GM21528 (cell line): Measurements from ENCODE around the gene ZC3HAV1.
"Not testable (repeated sequence)": the region's sequence is repeated elsewhere in the genome, so short reads cannot be mapped to it uniquely, and the experiment has no call there.

ENCODE experiments used
- ATAC-seq: cut with Tn5 transposase; IDR thresholded peaks from one replicate; pipeline ENCODE4 v1.9.1; 2021; ENCODE audit warnings: mild to moderate bottlenecking, moderate library complexity; ENCODE audit not compliant: unreplicated experiment, low FRiP score

ZC3HAV1 gene

DNA sequence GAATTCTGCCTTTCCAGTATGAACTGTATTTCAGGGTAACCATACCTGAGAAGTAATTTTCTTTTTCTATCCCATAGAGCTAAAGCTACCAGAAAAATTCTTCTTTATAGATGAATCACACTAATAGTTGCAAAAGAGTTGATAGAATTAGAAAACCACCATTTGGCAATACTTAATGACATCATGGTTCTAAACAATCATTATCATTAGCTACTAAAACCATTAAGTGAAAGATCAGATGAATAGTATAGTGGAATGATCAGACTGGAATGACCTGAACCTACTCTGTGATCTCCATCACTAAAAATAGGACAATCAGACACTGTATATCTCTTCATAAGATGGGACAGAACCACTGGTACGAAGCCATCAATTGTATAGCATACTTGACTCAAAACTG lies 53.8 kb downstream of the ZC3HAV1 start:
- ATAC-seq, result no peak

- ATAC-seq, result not testable (repeated sequence)
Measured at GRCh38 chr7:139054656-139055055, 54.9 kb downstream of the ZC3HAV1 start.

GRCh38 chr7:139054101-139054500 lies 55.4 kb downstream of the ZC3HAV1 start:
- no peak for ATAC-seq

- no peak for ATAC-seq
Measured at GRCh38 chr7:139051655-139052054, 57.9 kb downstream of the ZC3HAV1 start.

- ATAC-seq, result no peak
Measured at GRCh38 chr7:139049936-139050335, 59.6 kb downstream of the ZC3HAV1 start.

DNA sequence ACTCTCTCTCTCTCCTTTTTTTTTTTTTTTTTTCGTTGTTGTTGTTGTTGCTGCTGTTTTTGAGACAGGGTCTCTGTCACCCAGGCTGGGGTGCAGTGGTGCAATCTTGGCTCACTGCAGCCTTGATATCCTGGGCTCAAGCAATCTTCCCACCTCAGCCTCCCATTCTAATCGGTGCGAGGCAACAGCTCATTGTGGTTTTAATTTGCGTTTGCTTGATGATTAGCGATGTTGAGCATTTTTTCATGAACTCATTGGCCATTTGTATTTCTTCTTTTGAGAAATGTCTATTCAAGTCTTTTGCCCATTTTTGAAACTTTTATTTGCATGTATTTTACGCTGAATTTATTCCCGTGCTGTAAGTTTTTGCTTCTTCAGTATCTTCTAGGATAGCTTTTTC lies 60.4 kb downstream of the ZC3HAV1 start:
- no peak for ATAC-seq

GRCh38 chr7:139047970-139048369 lies 61.5 kb downstream of the ZC3HAV1 start:
- no peak for ATAC-seq

- ATAC-seq, result no peak
Measured at GRCh38 chr7:139046143-139046542, 63.4 kb downstream of the ZC3HAV1 start.

DNA sequence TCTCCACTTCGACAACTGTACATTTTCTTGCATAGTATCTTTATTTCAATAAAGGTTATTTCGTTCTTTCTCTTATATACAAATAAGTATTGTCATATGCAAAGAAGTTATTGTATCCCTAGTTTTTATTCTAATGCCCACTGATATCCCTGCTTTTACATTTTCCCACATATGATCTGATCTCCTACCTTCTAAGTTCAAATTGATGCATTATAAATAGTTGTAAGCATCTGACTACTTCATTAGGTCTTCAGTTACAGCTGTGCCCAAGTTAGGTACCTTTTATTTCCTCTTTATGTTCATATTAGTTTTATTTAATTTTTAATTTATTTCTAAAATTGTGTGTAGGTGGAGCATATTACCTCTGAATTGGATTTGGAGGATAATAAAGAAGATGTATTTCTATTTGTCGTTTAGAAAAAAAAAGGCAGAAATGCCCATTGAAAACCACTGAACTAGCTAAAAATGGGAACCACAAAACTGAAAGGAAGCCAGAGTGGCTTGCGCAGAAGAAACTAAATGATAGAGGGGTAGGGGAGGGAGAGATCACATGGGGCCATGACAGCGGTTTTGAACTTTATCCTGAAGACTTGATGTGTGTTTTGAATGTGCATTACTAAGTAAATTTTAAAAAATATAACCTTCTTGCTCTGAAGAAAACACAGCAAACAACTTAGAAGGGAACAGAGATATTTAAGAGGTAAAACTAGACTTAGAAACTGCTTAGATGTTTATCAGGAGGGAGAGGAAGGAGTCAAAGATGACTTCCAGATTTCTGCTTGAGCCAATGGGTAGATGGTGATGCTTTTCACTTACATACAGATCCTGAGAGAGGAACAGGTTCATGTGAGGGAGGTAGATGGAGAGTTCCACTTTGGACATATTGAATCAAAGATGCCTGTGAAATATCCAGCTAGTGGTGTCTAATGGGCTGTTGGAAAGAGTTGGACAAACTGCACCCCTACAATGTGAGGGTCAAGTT lies 64.4 kb downstream of the ZC3HAV1 start:
- no peak for ATAC-seq

GRCh38 chr7:139043823-139044812 lies 65.4 kb downstream of the ZC3HAV1 start:
- no peak for ATAC-seq

- no peak for ATAC-seq
Measured at GRCh38 chr7:139041378-139042085, 68.0 kb downstream of the ZC3HAV1 start.

DNA sequence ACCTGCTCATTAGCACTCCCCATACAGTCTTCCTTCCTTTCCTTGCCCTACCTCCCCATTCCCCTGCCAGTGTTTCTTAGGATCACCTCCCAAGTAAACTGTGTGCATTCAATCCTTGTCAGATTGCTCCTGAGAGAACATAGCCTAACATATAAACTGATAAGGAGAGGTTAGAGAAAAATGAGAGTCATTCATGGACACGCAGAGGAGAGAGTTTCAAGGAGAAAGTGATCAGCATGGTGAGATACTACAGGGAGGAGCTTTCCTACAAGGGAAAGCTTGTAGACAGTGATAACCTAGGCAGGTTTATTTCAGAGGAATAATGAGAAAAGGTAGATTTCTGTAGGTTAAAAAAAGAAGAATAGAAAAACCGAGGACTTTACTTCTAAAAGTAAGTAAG lies 70.8 kb downstream of the ZC3HAV1 start:
- no peak for ATAC-seq

DNA sequence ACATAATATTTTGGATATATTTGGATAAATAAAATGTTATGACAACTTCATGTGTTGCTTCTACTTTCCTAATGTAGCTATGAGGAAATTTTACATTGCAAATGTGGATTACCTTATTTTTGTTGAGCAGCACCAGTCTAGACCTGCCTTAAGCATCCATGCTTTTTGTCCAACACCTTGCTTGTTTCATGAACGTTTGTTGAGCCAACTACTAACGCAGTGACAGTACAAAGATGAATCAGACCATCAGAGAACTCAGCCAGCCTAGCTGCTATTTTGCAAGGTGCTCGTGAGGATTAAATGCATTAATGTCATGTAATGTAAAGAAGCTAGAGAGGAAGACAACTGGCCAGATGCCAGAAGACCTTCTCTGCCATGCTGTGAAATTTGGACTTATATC lies 72.6 kb downstream of the ZC3HAV1 start:
- no peak for ATAC-seq

DNA sequence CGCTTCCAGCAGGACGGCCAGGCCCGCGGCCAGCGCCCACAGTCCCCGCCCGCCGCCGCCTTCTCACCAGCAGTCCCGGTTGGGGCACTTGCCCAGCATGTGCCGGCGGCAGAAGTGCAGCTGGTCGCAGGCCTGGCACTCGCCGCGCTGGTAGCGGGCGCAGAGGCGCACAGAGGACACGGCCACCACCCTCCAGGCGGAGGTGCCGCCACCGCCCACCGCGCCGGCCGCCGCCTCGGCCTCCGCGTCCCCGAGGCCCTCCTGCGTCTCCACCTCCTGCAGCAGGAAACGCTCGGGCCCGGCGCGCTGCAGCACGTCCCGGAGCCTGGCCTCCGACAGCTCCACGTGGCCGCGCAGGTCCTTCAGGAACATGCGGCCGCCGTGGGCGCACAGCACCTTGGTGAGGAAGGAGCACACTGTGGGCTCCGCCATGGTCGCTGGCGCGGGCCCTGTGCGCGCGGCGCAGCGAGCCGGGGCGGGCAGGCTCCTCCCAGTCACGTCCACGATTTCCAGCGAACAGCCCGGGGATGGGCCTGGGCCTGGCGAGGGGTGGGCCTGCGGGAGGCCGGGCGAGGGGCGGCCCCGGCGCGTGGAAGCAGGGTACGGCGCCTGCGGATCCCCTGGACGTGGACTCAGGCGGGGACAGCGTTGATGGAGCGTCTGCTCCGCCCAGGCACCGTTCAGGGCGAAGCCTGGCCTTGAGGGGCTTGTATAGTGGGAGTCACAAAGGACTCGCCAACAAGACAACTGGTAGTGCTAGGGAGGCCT lies 73.8 kb downstream of the ZC3HAV1 start, which contains the start of gene ZC3HAV1L:
Gene ZC3HAV1L, minus strand, starts transcription at position 457 of the 768 bp plus-strand sequence. Its CDS starts 25 bp downstream, at position 432.
- peak; percentile 78 for ATAC-seq

- ATAC-seq, result peak; percentile 36
Measured at GRCh38 chr7:139034855-139035585, 74.5 kb downstream of the ZC3HAV1 start.

DNA sequence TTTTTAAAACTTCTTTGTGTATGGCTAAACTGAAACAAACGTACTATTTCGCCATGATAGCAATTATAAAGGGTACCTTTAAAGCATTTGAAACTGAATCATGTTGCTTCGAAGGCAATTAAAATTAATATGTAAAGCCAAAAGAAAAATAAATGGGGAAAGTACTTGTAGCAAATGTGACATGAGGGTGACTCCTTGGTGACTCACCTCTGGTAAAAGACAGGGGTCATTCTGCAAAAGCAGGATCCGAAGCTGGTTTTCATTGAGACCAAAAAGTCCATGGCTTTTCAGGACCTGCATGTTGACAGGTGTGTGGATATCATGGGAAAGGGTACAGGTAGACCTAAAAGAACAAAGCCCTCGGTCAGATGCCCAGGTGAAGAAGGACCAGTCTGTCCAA lies 75.2 kb downstream of the ZC3HAV1 start:
- no peak for ATAC-seq

DNA sequence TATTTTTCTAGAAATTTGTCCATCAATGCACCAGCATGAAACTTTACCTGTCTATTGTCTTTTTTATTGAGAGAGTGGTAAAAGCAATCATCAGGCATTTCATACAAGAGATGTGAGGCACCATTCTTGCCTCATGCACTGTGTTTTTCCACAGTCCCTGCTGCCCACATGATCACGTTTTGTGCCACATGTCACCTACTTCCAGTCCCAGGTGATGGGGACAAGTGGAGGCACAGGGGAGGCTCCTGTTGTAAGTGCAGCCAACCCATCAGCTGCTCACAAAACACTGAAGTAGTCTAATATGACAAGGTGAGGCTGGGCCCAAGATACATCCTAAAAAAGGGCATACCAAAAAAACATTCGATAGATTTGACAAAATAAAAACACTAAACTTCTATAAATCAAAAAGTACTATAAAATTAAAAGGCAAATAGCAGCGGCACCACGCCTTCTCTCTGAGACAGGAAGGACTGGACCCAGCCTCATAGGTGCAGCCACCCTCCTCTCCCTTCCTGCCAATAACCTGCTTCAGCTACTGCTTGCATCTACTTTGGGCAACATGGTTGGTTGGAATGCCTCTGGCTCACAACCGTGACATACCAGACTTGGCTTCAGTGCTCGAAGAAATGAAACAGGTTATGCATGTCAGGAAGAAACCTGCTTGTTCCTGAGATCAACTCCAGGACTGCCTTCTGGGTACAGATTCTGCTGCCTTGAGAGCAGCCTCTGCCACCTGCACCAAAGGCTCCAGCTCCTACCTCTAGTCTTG lies 76.0 kb downstream of the ZC3HAV1 start:
- no peak for ATAC-seq

DNA sequence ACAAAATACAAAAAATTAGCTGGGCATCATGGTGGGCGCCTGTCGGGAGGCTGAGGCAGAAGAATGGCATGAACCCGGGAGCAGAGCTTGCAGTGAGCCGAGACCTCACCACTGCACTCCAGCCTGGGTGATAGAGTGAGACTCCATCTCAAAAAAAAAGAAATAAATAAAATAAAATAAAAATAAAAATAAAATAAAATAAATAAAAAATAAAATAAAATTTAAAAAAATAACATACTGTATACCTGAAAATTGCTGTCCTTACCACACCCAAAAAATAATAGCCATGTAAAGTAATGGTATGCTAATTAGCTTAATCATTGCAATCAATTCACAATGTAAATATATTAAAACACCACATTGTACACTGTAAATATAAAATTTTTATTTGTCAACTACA lies 77.0 kb downstream of the ZC3HAV1 start:
- no peak for ATAC-seq
